Kidney capillary endothelial cell (primary cell): Measurements from ENCODE around the gene MIP.
"Not testable (repeated sequence)": the region's sequence is repeated elsewhere in the genome, so short reads cannot be mapped to it uniquely, and the experiment has no call there.

Source experiments
- DNase-seq: peaks from one replicate; pipeline ENCODE4 v3.0.0-alpha.2; 2018; ENCODE audit warnings: low spot score

MIP gene

GRCh38 chr12:56410768-56411167 lies 43.7 kb downstream of the MIP start:
- DNase-seq, result no peak

GRCh38 chr12:56408799-56409417 lies 45.5 kb downstream of the MIP start:
- DNase-seq, result no peak

DNA sequence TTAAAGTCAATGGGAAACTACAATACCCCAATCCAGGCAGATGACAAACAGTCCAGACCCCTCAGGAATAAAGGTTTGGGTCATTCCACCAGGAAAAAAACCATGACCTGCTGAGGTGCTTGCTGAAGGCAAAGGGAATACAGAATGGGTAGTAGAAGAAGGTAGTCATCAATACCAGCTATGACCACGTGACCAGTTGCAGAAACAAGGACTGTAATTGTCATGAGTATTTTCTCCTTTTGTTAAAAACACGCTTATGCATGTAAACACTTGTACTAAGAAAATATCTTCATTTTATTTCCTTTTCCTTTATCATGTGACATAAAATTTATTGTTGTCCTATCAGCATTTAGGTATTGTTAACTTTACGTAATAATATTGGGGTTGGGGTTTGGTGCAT lies 50.2 kb downstream of the MIP start:
- DNase-seq, result not testable (repeated sequence)

DNA sequence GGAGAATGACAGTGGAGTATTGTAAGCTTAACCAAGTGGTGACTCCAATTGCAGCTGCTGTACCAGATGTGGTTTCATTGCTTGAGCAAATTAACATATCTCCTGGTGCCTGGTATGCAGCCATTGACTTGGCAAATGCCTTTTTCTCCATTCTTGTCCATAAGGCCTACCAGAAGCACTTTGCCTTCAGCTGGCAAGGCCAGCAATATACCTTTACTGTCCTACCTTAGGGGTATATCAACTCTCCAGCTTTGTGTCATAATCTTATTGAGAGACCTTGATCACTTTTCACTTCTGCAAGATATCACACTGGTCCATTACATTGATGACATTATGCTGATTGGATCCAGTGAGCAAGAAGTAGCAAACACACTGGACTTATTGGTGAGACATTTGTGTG lies 52.8 kb downstream of the MIP start:
- DNase-seq, result not testable (repeated sequence)

GRCh38 chr12:56401125-56401524 lies 53.3 kb downstream of the MIP start:
- not testable (repeated sequence) for DNase-seq
